Astrocyte (in vitro differentiated cells and primary cell): ENCODE results near the gene SRSF2. TPM values are rescaled to one million over a fixed set of nuclear protein-coding genes. Genes with fewer than 3 reads are reported as not detected.

ENCODE experiments used
- DNase-seq: peaks from one replicate; pipeline ENCODE4 v3.0.0-alpha.2; 2010; ENCODE audit warnings: low read depth
- FAIRE-seq: peaks from 2 replicates; lab custom pipeline; 2011; peaks lifted over from hg19 to GRCh38; lab: Jason Lieb, UNC
- H2AFZ ChIP-seq: 2 replicates; pipeline ENCODE4 v1.6.0; 2012; ENCODE audit warnings: low read depth, low read length, inconsistent platforms
- H3K27ac ChIP-seq: 2 replicates; pipeline ENCODE4 v1.5.1; 2011; ENCODE audit warnings: low read depth, low read length, inconsistent platforms
- H3K27me3 ChIP-seq: 2 replicates; pipeline ENCODE4 v1.6.0; 2011; ENCODE audit warnings: low read length, inconsistent platforms; ENCODE audit not compliant: insufficient read depth
- H3K36me3 ChIP-seq: 2 replicates; pipeline ENCODE4 v1.5.1; 2011; ENCODE audit warnings: low read length, inconsistent platforms; ENCODE audit not compliant: insufficient read depth
- H3K4me1 ChIP-seq: 2 replicates; pipeline ENCODE4 v1.5.1; 2011; ENCODE audit warnings: low read length, inconsistent platforms; ENCODE audit not compliant: insufficient read depth
- H3K4me2 ChIP-seq: 2 replicates; pipeline ENCODE4 v1.6.0; 2012; ENCODE audit warnings: low read length, inconsistent platforms
- H3K4me3 ChIP-seq: 2 replicates; pipeline ENCODE4 v1.5.1; 2011; ENCODE audit warnings: low read depth, mild to moderate bottlenecking, low read length, inconsistent platforms; ENCODE audit not compliant: insufficient read depth
- H3K79me2 ChIP-seq: 2 replicates; pipeline ENCODE4 v1.6.0; 2012; ENCODE audit warnings: mild to moderate bottlenecking, low read length, inconsistent platforms; ENCODE audit not compliant: insufficient read depth
- H3K9ac ChIP-seq: 2 replicates; pipeline ENCODE4 v1.6.0; 2012; ENCODE audit warnings: mild to moderate bottlenecking, low read length, inconsistent platforms
- H3K9me3 ChIP-seq: 2 replicates; pipeline ENCODE4 v1.5.1; 2012; ENCODE audit warnings: low read depth, mild to moderate bottlenecking, low read length, inconsistent platforms; ENCODE audit not compliant: insufficient read depth
- H4K20me1 ChIP-seq: 2 replicates; pipeline ENCODE4 v1.6.0; 2012; ENCODE audit warnings: low read length, inconsistent platforms; ENCODE audit not compliant: insufficient read depth
- H3K27ac Mint-ChIP-seq: one replicate; pipeline ENCODE4 v1.8.0; 2021; ENCODE audit warnings: mild to moderate bottlenecking, mixed read lengths; ENCODE audit not compliant: unreplicated experiment
- H3K27me3 Mint-ChIP-seq: one replicate; pipeline ENCODE4 v1.8.0; 2021; ENCODE audit warnings: low read depth, mixed read lengths; ENCODE audit not compliant: unreplicated experiment
- H3K36me3 Mint-ChIP-seq: one replicate; pipeline ENCODE4 v1.8.0; 2021; ENCODE audit warnings: low read depth, mixed read lengths; ENCODE audit not compliant: unreplicated experiment
- H3K4me1 Mint-ChIP-seq: one replicate; pipeline ENCODE4 v1.8.0; 2021; ENCODE audit warnings: low read depth, mixed read lengths; ENCODE audit not compliant: unreplicated experiment
- H3K4me3 Mint-ChIP-seq: one replicate; pipeline ENCODE4 v1.8.0; 2021; ENCODE audit warnings: mild to moderate bottlenecking, moderate library complexity, mixed read lengths; ENCODE audit not compliant: unreplicated experiment
- H3K9me3 Mint-ChIP-seq: one replicate; pipeline ENCODE4 v1.8.0; 2021; ENCODE audit warnings: mild to moderate bottlenecking, mixed read lengths; ENCODE audit not compliant: unreplicated experiment
- CTCF ChIP-seq: IDR thresholded peaks from 2 replicates; pipeline ENCODE4 v1.5.1; 2011; ENCODE audit warnings: low read depth, mild to moderate bottlenecking, inconsistent platforms, low read length, moderate library complexity; ENCODE audit not compliant: insufficient read depth
- EZH2 ChIP-seq: IDR thresholded peaks from 2 replicates; pipeline ENCODE4 v1.6.1; 2012; ENCODE audit warnings: mild to moderate bottlenecking, low read length, inconsistent platforms; ENCODE audit not compliant: insufficient read depth
- total RNA-seq: library from RNA; stranded (reverse); gene quantifications from 2 replicates; pipeline ENCODE4 v1.2.1, GENCODE V29; 2021

The SRSF2 gene
- total RNA-seq, 1 donor from 2014 or later, result 176 TPM

- Histone ChIP-seq H4K20me1 (no peaks in the 10 kb centered on the region), H3K9me3 (no peaks in the 10 kb centered on the region), H3K79me2 (no peaks in the 10 kb centered on the region), H3K4me2 (no peak overlapping the region), H2AFZ (no peak overlapping the region), H3K4me1 (no peaks in the 10 kb centered on the region), H3K9ac (no peak overlapping the region), H3K27ac (no peak overlapping the region), H3K4me3 (no peak overlapping the region), H3K36me3 (peaks cover 10% of the 10 kb centered on the region), H3K27me3 (no peaks in the 10 kb centered on the region)
- Mint-ChIP-seq H3K27ac (no peak overlapping the region), H3K4me1 (no peaks in the 10 kb centered on the region), H3K27me3 (no peaks in the 10 kb centered on the region), H3K36me3 (peaks cover 1% of the 10 kb centered on the region), H3K4me3 (no peak overlapping the region), H3K9me3 (no peaks in the 10 kb centered on the region)
- TF ChIP-seq EZH2, result no peak
- no peak for DNase-seq
- no peak for FAIRE-seq
Measured at GRCh38 chr17:76781056-76781982, 44.2 kb upstream of the SRSF2 start.

- no peak for DNase-seq
- H3K4me3 ChIP-seq, result no peak overlapping the region
- no peaks in the 10 kb centered on the region for H3K9me3 ChIP-seq
- TF ChIP-seq EZH2 (no peak), CTCF (no peak)
- H2AFZ ChIP-seq, result no peak overlapping the region
- H3K9me3 Mint-ChIP-seq, result peaks cover 2% of the 10 kb centered on the region
- no peak overlapping the region for H3K27ac Mint-ChIP-seq
- H4K20me1 ChIP-seq, result no peaks in the 10 kb centered on the region
- H3K4me1 ChIP-seq, result peaks cover 7% of the 10 kb centered on the region
- peaks cover 10% of the 10 kb centered on the region for H3K4me1 Mint-ChIP-seq
- H3K36me3 ChIP-seq, result peaks cover 19% of the 10 kb centered on the region
- H3K36me3 Mint-ChIP-seq, result peaks cover 6% of the 10 kb centered on the region
- no peak overlapping the region for H3K4me3 Mint-ChIP-seq
- H3K27me3 ChIP-seq, result no peaks in the 10 kb centered on the region
- H3K27ac ChIP-seq, result no peak overlapping the region
- FAIRE-seq, result no peak
- no peak overlapping the region for H3K9ac ChIP-seq
- no peaks in the 10 kb centered on the region for H3K27me3 Mint-ChIP-seq
- no peak overlapping the region for H3K4me2 ChIP-seq
- no peaks in the 10 kb centered on the region for H3K79me2 ChIP-seq
Measured at GRCh38 chr17:76775021-76775600, 38.0 kb upstream of the SRSF2 start.

GRCh38 chr17:76772842-76773525, 35.9 kb upstream of the SRSF2 start:
- H3K4me1 Mint-ChIP-seq, result peaks cover 10% of the 10 kb centered on the region
- H3K27ac Mint-ChIP-seq, result peak overlapping the region; percentile 87
- Histone ChIP-seq H3K9me3 (no peaks in the 10 kb centered on the region), H4K20me1 (no peaks in the 10 kb centered on the region), H3K79me2 (no peaks in the 10 kb centered on the region), H3K9ac (peak overlapping the region; percentile 62), H3K27me3 (no peaks in the 10 kb centered on the region), H3K27ac (peak overlapping the region; percentile 71), H3K36me3 (peaks cover 11% of the 10 kb centered on the region), H3K4me2 (peak overlapping the region; percentile 81), H2AFZ (peak overlapping the region; percentile 12), H3K4me3 (peak overlapping the region; percentile 40), H3K4me1 (peaks cover 7% of the 10 kb centered on the region)
- peaks cover 13% of the 10 kb centered on the region for H3K36me3 Mint-ChIP-seq
- FAIRE-seq, result peak; percentile 70
- TF ChIP-seq CTCF, result no peak
- no peak for TF ChIP-seq EZH2
- peaks cover 2% of the 10 kb centered on the region for H3K9me3 Mint-ChIP-seq
- DNase-seq, result peak; percentile 86
- H3K4me3 Mint-ChIP-seq, result peak overlapping the region; percentile 60
- H3K27me3 Mint-ChIP-seq, result no peaks in the 10 kb centered on the region
